Kidney tubule cell (primary cell): ENCODE data around the gene RMRP.
A peak's percentile ranks its signal among the peaks of the same experiment; 100 is the strongest.
"Not testable (repeated sequence)": the region's sequence is repeated elsewhere in the genome, so short reads cannot be mapped to it uniquely, and the experiment has no call there.

Source experiments
- DNase-seq: peaks from one replicate; pipeline ENCODE4 v3.0.0-alpha.2; 2018; ENCODE audit warnings: low spot score

RMRP gene

DNA sequence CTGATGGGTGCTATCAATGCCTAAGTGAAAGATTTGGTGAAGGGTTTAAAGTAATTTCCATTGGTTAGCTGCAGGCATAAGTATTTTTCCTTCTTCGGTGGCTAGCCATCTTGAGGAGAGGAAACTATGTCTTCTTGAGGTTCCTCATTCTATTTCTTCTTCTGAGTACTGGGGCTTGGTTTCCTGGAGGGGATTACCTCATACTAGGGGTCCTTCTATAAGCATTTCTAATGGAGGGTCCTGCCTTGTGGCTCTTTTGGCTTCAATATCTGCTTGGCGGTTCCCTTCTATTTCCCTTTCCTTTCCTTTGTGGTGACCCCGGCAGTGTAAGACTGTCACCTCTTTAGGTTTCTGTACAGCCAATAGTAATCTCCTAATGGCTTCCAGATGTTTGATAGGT, 16.3 kb downstream of the RMRP start:
- not testable (repeated sequence) for DNase-seq

DNA sequence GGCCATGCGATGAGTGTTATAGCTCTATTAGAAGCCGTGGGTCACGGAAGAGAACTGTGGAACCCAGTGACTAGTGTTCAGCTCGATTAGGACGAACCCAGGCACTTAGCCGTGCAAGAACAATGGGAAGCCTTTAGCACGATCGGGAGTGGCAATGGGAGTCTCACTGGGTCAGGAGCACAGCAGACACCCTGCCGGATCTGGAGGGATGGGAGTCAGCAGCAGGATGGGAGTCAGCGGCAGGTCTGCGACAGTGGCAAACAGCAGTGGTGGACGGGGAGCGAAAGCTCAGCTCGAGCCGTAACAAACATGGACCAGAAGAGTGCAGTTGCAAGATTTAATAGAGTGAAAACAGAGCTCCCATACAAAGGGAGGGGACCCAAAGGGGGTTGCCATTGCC, 17.4 kb downstream of the RMRP start:
- DNase-seq: not testable (repeated sequence)

DNA sequence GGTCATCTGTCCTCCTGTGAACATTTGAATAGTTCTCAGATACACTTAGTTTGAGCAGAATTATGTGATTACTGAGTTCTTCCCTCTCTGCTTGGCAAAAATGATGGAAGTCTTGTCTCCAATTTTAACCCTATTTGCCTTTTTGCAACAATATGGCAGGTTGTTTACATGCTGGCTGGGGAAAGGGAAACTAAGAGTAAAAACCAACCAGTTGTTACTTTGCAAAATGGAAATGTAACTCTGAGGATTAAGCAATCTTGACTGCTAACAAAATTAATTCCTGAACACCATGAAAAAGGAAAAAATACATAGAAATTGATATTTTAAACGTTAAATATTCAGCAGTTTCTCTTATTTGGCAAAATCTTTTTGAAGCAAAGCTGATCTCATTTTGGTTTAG, 18.2 kb downstream of the RMRP start:
- no peak for DNase-seq

DNA sequence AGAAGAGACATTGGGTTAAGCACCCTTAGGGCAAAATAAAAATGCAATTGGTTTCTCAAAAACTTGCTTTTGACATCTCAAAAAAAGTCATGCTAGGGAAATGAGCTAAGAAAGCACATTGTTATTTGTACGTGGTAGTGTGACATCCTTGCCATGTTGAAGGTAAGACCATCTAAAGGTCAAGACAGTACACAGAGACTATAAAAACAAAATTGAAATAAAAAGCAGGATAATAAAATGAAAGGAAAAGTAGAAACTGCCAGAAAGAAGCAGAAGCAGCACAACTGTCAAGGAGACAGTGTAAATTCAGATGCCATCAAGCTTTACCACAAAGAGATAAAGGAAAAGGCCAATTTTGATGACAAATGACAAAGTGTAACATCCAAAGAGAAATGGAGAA, 18.6 kb downstream of the RMRP start:
- not testable (repeated sequence) for DNase-seq

DNA sequence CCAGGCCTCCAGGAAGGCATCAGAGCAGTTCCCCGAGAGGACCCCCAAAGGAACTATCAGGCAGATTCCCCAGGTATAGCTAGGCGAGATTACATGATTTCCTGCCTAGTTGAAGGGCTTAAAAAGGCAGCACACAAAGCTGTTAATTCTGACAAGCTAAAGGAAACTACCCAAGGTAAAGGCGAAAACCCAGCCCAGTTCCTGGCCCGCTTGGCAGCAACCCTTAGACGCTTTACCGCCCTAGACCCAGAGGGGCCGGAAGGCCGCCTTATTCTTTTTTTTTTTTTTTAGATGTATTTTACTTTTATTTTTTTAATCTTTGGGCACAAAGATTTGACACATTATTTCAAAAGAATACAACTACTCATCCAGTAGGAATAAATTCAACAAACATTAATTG, 19.1 kb downstream of the RMRP start:
- not testable (repeated sequence) for DNase-seq

DNA sequence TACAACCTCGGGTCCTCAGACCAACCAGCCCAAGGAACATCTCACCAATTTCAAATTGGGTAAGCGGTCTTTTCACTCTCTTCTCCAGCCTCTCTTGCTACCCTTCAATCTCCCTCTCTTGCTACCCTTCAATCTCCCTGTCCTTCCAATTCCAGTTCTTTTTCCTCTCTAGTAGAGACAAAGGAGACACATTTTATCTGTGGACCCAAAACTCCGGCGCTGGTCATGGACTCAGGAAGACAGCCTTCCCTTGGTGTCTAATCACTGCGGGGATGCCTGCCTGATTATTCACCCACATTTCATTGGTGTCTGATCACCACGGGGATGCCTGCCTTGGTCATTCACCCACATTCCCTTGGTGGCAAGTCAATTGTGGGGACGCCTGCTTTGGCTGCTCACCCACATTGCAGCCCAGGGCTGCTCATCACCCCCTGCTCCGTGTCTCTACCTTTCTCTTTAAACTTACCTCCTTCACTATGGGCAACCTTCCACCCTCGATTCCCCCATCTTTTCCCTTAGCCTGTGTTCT, 20.3 kb downstream of the RMRP start:
- not testable (repeated sequence) for DNase-seq

DNA sequence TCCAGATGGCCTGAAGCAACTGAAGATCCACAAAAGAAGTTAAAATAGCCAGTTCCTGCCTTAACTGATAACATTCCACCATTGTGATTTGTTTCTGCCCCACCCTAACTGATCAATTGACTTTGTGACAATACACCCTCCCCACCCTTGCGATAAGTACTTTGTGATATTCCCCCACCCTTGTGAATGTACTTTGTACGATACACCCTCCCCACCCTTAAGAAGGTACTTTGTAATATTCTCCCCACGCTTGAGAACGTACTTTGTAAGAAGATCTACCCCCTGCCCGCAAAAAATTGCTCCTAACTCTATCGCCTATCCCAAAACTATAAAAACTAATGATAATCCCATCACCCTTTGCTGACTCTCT, 21.0 kb downstream of the RMRP start:
- DNase-seq: not testable (repeated sequence)

DNA sequence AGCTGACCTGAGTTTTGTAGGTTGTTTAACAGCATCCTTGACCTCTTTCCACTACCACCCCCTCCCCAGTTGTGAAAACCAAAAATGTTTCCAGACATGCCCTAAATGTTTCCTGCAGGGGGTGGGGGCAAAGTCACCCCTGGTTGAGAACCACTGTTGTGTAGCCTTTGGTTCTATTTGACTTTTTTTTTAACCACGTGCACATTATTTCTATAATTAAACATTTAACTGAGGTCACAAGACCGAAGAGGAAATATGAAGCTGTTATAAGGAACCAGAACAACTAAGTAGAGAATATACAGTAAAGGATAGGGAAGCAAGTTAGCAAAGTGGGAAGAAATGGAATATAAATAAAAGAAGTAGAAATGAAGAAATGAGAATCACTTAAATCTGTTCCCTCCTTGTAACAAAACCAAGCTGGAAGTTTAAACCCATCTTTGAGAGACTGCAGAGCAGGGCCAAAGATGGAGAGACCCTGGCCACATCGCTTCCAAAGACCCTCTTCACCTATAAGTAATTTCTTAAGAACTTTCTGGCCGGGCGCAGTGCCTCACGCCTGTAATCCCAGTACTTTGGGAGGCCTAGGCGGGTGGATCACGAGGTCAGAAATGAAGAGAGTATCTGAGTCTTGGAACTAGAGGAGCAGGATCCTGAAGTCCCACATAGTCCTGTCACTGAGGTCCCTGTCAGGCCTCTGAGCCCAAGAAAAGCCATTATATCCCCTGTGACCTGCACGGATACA, 21.5 kb downstream of the RMRP start:
- DNase-seq: no peak

DNA sequence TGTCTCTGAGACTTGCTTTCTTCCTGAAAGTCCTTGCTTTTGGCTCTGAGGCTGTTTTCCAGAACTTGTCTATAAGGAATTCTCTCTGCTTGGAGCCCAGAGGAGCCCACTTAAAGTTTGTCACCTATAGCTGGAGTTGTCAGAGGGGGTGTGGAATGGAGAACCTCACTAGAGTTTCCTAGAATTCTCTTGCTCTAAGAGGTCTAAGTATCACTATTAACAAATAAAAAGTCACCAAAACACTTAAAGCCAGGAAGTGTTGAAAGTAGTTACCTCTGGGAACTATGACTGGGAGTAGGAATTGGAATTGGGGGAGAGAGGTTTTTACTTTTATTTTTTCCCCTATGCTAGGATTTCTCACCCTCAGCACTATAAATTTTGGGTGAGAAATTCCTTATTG, 22.1 kb downstream of the RMRP start:
- no peak for DNase-seq

DNA sequence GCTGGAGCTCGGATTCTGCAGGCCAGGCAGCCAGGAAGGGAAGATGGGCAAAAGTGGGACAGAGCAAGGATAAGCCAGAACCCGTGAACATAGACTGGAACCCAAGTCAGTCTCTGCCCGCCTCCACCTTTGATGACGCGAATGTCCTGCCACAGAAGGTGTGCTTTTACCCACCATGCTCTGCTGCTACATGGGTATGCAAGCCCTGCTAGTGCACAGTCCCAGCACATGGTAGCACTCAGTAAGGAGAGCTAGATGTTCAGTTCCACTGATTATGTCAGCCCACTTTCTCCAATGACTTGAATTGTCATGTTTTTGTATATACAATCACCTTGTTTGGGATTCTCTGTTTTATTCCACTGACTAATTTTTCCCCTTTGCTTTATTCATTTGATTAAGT, 28.2 kb downstream of the RMRP start:
- no peak for DNase-seq

DNA sequence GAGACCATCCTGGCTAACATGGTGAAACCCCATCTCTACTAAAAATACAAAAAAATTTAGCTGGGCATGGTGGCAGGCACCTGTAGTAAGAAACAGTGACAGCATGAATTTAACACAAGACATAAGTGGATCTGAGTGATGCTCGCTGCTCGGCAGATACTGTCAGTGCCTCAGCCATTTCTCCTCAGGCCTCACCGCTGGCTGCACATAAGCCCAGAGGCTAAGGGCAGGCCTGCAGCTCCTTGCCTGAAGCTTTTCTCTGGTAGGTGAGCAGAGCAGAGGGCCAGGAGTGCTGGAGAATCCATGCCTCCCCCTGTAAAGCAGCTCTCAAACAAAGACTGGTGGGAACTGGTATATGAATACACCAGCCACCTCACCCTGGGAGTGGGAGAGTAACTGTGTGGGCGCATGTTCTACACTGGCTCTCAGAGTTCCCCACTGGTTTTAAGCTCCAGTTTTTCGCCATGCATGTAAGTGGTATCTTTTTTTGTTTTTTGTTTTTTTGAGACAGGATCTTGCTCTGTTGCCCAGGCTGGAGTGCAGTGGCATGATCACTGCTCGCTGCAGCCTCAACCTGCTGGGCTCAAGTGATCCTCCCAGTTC, 29.3 kb downstream of the RMRP start:
- DNase-seq: no peak

DNA sequence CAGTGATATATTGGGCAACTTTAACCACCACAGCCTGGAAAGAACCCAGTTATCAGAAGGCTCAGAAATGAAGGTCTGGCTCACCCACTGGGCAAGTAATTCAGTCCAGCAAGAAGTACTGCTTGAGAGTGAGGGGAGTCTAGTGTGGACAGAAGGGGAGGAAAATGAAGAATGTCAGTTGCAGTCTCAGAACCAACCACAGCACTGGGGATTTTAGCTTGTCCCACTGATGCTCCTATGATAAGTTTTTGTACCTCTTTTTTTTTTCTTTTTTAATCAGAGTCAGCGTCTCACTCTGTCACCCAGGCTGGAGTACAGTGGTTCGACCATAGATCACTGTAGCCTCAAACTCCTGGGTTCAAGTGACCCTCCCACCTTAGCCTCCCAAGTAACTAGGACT, 30.2 kb downstream of the RMRP start:
- no peak for DNase-seq

DNA sequence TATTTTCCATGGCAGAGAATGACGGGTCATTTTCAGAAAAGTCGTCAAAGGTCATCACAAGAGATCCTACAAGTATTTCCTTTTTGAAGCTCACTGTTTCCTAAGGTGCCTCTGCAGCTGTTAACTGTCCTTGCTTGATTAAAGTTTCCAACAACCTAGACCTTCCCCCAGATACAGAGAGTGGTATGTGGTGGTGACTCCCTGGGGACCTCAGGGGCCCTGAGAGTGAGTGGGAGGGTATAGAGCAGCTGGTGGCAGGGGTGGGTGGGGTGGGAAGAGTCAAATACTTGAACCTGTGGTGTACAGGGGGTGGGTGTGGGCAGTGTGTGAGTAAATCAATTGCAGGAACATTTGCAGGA, 38.0 kb downstream of the RMRP start:
- no peak for DNase-seq

DNA sequence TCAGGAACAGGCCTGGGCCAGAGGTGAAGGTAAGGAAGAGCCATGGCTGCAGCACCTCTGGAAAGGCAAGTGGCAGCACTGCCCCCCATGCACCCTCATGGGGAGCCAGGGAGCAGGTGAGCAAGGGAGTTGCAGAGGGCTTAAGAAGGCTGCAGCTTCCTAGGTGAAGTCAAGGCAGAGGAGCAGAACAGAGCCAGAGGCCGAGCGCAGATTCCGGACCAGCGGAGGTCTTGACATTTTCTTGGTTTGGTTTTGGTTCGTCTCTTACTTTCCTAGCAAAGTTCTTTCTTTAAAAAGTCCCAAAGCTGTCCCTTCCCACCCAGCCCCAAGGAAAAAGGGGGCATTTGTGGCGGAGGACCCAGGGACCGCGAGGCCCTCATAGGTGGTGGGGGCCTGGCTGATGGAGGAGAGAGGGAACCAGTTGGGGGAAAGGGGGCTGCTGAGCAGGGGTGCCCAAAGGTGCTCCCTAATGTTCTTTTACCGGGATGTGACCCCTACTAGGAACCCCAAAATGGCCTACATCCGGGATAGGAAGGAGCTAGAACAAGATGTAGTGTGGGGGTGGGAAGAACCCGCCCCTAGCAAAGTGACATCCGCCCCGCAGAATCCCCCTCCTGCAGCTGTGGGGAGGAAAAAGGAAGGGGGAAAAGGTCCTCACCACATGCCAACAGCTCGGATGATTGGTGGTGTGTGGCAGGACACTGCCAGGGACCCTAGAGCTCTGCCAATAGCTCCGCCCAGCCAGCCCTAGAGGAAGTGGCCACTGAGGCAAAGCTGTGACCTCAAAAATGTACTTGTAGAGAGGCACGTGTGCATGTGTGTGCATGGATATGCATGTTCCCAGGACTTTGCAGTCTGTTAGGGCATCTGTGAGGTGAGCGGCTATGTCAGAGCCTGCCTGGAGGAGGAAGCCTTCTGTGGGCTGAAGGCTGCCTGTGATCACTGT, 38.7 kb downstream of the RMRP start:
- DNase-seq: no peak

DNA sequence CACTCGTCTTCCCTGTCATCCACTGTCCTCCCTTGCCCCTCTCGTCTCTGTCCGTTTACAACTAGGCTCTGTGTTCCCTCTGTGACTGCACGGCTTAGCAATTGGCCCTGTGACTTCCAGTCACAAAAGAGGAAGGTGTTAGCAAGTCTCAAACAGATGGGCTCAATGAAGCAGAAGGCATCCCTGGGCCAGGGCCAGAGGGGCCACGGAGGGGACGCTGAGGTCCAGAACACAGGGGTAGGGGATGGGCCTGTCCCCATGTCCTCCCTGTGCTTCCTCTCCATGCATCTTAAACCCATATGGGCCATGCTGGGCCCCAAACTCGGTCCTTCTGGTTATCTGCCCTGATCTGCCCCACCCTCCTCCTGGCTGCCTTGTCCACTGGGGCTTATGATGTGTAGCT, 39.5 kb downstream of the RMRP start, which contains the start of gene CD72:
CD72 (minus strand) TSS at position 89 of the 403 bp plus-strand sequence. CDS start 110 bp downstream, outside the sequence.
- no peak for DNase-seq

DNA sequence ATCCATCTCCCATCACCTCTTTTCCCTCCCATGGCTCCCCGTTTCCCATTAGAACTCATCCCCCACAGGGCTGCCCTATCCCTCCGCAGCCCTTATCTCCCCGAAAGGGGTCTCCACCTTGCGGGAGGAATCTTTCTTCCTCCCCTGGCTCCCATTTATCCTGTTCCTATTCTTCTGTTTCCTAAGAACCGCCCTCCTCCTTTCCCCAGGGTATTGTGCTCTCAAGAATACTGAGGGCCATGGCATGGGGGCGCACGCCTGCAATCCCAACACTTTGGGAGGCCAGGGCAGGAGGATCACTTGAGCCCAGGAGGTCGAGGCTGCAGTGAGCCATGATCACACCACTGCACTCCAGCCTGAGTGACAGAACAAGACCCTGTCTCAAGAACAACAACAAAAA, 40.3 kb downstream of the RMRP start:
- DNase-seq: no peak

DNA sequence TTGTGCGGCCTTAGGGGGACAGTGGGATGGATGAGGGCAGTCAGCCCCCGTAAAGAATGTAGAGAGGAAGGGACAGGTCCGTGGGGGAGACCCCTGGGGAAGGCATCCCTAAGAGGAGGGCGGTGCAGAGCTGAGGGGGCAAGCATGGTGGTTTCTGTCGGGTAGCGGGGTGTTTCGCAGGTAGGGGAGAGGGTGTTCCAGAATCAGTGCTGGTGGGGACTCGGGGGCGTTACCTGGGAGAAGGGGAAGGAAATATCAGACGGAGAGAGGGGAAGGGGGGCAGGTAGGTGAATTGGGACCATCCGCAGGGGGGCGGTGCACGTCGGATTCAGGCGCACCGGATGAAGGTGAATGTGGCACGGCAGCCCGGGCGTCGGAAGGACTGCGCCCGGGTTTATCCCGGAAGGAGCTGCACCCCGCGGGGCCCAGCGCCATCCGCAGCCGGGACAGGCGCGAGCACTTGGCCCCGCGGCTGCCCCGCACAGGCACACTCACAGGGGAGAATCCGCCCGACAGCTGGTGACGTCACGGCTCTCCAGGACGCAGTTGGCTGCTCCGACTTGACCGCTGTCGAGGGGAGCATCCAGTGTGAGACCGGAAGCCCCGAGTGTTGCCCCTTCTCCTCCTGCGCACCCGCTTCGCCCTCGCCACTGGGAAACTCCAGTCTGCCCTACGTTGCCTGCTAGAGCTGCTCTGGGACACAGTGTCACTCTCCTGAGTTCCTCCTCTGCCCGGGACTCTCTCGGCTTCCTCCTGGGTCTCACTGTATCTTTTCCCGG, 40.9 kb downstream of the RMRP start:
- DNase-seq: peak; percentile 54

DNA sequence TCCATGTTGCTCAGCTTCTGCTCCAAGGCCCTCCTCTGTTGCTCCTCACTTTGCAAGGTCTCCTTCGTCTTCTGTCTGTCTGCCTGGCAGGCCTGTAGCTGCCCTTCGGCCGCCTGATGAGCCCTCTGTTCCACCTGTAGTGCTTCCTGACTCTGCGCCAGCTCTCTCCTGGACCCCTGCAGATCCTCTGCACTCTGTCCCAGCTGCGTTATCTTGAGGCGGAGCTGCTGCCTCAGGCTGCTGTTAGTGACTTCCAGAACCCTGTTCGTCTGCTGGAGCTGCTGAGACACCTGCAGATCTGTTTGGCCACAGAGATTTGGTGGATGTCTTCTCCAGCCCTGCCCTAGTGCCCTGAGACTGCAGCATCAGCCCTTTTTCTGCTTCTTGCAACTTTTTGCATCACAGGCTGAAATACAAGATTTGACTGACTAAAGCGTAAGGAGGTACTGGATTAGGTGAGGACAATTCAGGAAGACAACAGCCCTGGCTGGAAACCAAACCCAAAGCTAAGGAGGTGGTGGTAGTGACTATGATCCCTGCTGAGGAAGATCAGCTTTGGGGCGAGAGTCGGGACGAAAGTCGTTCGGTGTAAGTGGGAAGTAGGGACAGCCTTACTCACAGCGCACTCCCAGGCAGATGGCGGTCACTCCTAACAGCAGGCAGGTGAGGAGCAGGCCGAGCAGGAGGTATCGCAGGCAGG, 41.7 kb downstream of the RMRP start:
- no peak for DNase-seq

DNA sequence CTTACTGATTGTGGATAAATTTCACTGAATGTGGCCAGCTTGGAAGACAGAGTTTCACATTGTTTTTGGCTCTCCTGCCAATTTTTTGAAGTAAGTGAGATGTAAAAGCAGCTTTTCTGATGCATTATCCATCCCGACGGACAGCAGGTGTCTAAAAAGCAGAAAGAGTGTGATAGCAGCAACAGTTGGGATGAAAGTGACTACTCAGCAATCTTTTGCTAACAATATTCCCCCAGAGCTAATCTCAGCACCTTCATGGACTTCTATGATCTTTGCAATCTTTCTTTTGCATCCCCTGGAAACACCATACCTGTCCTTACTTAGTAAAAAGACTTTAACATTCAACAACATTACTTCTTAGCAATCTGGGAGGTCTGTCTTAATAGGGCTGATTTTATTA, 45.0 kb downstream of the RMRP start:
- DNase-seq: no peak

DNA sequence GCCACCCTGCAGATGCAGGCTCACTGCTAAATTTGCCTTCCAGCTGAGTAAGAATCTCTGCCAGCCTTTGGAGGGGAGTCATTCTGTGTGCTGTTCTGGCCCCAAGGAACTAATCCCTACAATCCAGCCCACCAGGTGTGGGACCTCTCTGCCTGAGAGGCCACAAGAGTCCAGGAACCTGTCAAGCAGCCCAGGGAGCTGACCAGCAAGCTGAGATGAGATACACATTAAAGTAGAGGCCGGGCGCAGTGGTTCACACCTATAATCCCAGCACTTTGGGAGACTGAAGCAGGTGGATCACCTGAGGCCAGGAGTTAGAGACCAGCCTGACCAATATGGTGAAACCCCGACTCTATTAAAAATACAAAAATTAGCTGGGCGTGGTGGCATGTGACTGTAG, 45.8 kb downstream of the RMRP start:
- DNase-seq: not testable (repeated sequence)

DNA sequence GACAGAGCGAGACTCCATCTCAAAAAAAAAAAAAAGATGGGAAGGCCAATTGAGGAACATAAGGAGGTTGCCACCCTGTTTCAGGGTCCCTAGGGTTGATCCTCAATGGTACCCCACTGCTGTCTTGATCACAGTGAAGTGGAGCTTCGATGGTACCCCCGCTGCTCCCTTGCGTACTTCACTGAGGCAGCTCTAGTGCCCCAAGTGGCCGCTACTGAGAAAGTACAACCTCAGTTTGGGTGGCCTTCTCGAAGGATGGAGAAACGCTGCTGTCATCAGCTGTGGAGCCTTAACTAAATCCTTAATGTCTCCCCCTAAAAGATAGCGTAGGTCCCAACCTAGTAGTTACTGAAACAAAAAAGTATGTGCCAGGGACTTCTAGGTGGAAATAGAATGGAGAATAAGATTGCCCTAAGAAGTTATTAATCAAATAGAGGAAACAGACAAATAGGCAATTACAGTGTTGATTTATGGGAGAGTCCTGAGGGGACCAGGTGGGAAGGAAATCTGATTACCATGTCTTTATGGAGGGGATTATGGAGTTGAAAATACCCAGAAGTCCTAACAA, 46.5 kb downstream of the RMRP start:
- peak; percentile 42 for DNase-seq
